ENCODE results near the gene TMEM273. TPM values are rescaled to one million over a fixed set of nuclear protein-coding genes. Genes with fewer than 3 reads are reported as not detected.

The TMEM273 gene
- polyA plus RNA-seq, 1 of the 3 experiments (the other 2 are of a cell fraction) = not detected

DNA sequence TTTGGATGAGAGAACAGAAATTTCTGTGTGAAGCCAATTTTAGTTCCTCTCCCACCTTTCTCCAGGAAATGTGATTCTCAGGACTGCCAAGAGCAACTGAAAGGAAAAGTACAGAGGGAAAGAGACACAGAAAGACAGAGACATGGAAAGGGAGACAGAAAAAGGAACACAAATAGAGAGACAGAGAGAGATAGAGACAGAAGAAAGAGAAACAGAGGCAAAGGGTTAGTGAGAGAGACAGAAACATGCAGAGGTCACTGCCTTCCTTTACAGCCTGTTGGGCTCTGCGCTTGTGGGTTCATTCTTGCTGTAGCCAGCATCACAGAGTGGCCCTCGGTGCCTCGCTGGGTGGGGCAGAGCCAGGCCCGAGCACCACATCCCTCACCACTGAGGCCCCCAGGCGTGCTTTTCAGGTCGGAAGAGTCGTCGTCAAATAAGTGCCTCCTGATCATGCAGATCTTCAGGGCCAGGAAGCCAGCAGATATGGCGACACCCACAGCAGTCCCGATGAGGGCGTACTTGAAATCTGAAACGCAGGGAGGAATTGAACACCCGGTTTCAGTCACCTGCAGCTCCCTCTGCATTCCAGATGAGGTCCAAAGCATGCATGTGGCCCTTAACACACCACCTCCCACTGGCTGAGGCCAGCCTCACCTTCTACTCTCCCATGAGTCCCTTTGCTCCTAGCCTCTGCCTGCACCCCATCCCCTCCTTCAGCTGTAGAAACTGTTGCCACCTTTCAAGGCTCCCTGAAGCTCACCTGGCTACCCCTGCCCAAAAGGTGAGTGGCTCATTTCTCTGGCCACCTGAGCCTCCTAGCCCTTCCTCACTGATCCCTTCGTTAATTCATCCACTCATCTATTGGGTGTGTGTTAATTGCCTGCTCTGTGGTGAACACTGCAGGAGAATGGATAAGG is 21.4 kb downstream of the TMEM273 start:
- Histone ChIP-seq H3K4me1 (ENCODE audit: control insufficient read depth in 1 of 2, insufficient read depth in 2 of 2, low read depth in 1 of 2, low read length in 1 of 2) (peaks cover 0 to 20% of the 10 kb centered on the region in 2 experiments; a peak in 1 of 4 replicates), H3K9ac (no peak overlapping the region), H3K9me2 (no peaks in the 10 kb centered on the region), H3K27ac (ENCODE audit: low read depth in 2 of 2, low read length in 1 of 2) (no peak overlapping the region), H3K36me3 (replicated peaks in 1 of 2; ENCODE audit: control insufficient read depth in 1 of 2, insufficient read depth in 2 of 2, low read length in 1 of 2) (no peaks in the 10 kb centered on the region), H3K9me3 (no peaks in the 10 kb centered on the region), H3K4me3 (ENCODE audit: low read depth in 2 of 2, low read length in 1 of 2) (no peak overlapping the region), H3F3A (replicated peaks; ENCODE audit: insufficient read depth) (no peaks in the 10 kb centered on the region), H3K79me2 (ENCODE audit: insufficient read depth) (no peaks in the 10 kb centered on the region), H3K27me3 (ENCODE audit: insufficient read depth) (no peaks in the 10 kb centered on the region), H4K20me1 (ENCODE audit: insufficient read depth) (no peaks in the 10 kb centered on the region), H2AFZ (ENCODE audit: low read depth) (no peak overlapping the region), H3K4me2 (no peak overlapping the region)
- CTCF ChIA-PET = interaction anchor here (1.0 to 1.6 kb wide), 6 partner anchors 24 to 509 kb away, joined by 3 to 5 read pairs (median 3); no protein-coding TSS in a partner anchor
- TF ChIP-seq RXRA (IDR thresholded peaks at IDR 0.05; ENCODE audit: borderline replicate concordance, low read depth) (no peak), CHD2 (IDR thresholded peaks at IDR 0.05; ENCODE audit: low read length, partially characterized antibody) (no peak), CTCF (IDR thresholded peaks at IDR 0.05) (no peak), ZBTB33 (IDR thresholded peaks at IDR 0.05; ENCODE audit: borderline replicate concordance, low read depth) (no peak), YY1 (IDR thresholded peaks at IDR 0.05; ENCODE audit: low read depth) (no peak), JUND (IDR thresholded peaks at IDR 0.05) (no peak), TEAD4 (IDR thresholded peaks at IDR 0.05; ENCODE audit: borderline replicate concordance, insufficient read depth) (no peak), EZH2phosphoT487 (IDR thresholded peaks at IDR 0.05; ENCODE audit: borderline replicate concordance, low read depth) (no peak), IRF3 (IDR thresholded peaks at IDR 0.05; ENCODE audit: low read depth, low read length) (no peak), RAD21 (IDR thresholded peaks at IDR 0.05; ENCODE audit: low read length) (no peak), NFIC (IDR thresholded peaks at IDR 0.05; ENCODE audit: borderline replicate concordance) (no peak), RCOR1 (IDR thresholded peaks at IDR 0.05; ENCODE audit: low read length) (no peak), FOXJ3 (CRISPR knock-in tag; IDR thresholded peaks at IDR 0.05) (no peak), GATA2 (CRISPR knock-in tag; IDR thresholded peaks at IDR 0.05) (no peak), FOSL2 (IDR thresholded peaks at IDR 0.05; ENCODE audit: borderline replicate concordance, low read depth) (no peak), POLR2AphosphoS5 (IDR thresholded peaks at IDR 0.05; ENCODE audit: low read depth, low read length) (no peak), MXI1 (IDR thresholded peaks at IDR 0.05; ENCODE audit: low read depth, low read length) (no peak), FOXM1 (IDR thresholded peaks at IDR 0.05; ENCODE audit: low read depth) (no peak)
- TF ChIP-seq, protein P1, sequence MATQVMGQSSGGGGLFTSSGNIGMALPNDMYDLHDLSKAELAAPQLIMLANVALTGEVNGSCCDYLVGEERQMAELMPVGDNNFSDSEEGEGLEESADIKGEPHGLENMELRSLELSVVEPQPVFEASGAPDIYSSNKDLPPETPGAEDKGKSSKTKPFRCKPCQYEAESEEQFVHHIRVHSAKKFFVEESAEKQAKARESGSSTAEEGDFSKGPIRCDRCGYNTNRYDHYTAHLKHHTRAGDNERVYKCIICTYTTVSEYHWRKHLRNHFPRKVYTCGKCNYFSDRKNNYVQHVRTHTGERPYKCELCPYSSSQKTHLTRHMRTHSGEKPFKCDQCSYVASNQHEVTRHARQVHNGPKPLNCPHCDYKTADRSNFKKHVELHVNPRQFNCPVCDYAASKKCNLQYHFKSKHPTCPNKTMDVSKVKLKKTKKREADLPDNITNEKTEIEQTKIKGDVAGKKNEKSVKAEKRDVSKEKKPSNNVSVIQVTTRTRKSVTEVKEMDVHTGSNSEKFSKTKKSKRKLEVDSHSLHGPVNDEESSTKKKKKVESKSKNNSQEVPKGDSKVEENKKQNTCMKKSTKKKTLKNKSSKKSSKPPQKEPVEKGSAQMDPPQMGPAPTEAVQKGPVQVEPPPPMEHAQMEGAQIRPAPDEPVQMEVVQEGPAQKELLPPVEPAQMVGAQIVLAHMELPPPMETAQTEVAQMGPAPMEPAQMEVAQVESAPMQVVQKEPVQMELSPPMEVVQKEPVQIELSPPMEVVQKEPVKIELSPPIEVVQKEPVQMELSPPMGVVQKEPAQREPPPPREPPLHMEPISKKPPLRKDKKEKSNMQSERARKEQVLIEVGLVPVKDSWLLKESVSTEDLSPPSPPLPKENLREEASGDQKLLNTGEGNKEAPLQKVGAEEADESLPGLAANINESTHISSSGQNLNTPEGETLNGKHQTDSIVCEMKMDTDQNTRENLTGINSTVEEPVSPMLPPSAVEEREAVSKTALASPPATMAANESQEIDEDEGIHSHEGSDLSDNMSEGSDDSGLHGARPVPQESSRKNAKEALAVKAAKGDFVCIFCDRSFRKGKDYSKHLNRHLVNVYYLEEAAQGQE (IDR thresholded peaks at IDR 0.05; ENCODE audit: low read depth, low read length) = no peak
- TF ChIP-seq, protein P2, sequence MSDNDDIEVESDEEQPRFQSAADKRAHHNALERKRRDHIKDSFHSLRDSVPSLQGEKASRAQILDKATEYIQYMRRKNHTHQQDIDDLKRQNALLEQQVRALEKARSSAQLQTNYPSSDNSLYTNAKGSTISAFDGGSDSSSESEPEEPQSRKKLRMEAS (IDR thresholded peaks at IDR 0.05; ENCODE audit: low read depth) = no peak
- 51% methylated on average over 13 of the region's 14 CpGs for WGBS (ENCODE audit: low lambda C conversion rate)
- POLR2A ChIA-PET = no interaction called here
- DNase-seq = no peak

Data from SK-N-SH (cell line).